ENCODE results near the gene ECPAS. TPM values are rescaled to one million over a fixed set of nuclear protein-coding genes. Genes with fewer than 3 reads are reported as not detected.

The ECPAS gene
- total RNA-seq, 1 experiment from 2014 or later, result 71.1 TPM

DNA sequence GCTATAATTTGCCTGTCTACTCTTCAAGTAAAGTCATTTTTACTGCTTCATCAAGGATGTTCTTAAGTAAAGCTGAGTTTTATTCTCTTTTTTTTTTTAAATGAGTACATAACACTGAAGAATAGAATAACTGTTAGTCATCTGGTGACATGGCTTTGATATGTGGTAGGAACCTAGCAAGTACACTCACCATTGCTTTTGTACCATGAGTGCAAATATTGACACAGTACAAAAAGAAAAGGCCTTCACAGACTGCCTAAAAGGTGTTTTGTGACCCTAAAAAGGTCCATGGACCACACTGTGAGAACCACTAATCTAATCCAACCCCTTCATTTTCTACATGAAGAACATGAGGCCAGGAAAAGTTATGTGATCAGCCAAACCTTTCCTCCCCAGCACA lies 55.0 kb downstream of the ECPAS start:
- peaks cover 2 to 19% of the 10 kb centered on the region in 2 experiments; a peak in 3 of 4 replicates for H3K36me3 ChIP-seq (ENCODE audit: control insufficient read depth in 1 of 2, insufficient read depth in 2 of 2, low read length in 2 of 2)

More for the DNA sequence above, 55.0 kb downstream of the ECPAS start:
- peaks cover under 1% of the 10 kb centered on the region; the same call in 1 of the 2 replicates for H3K79me2 ChIP-seq (ENCODE audit: insufficient read depth, low read length)
- ChIA-PET POLR2A (no interaction called here), RAD21 (ENCODE audit: low non-redundant PET in 1 of 2, low total read pairs in 2 of 2, uncharacterized antibody in 2 of 2, unreplicated experiment in 2 of 2) (no interaction called here), CTCF (interaction anchor here (0.8 kb wide), 1 partner anchor 10 kb away, joined by 3 read pairs; no protein-coding TSS in a partner anchor)
- DNase-seq (ENCODE audit: low read depth, low spot score), result no peak
- ATAC-seq, result no peak
- H3K9me3 ChIP-seq (ENCODE audit: control insufficient read depth in 1 of 2, insufficient read depth in 1 of 2, low read depth in 1 of 2, low read length in 2 of 2), result no peaks in the 10 kb centered on the region
- no peak overlapping the region for H3K4me2 ChIP-seq (ENCODE audit: low read length)
- no peaks in the 10 kb centered on the region for H3K9me2 ChIP-seq (ENCODE audit: insufficient read depth)
- H3K9ac ChIP-seq (ENCODE audit: low read length), result no peak overlapping the region
- no peak overlapping the region for H3K4me3 ChIP-seq (replicated peaks in 1 of 2; ENCODE audit: low read depth in 1 of 2, low read length in 2 of 2)
- no peaks in the 10 kb centered on the region for H4K20me1 ChIP-seq (ENCODE audit: insufficient read depth)
- H3K4me1 ChIP-seq (ENCODE audit: control insufficient read depth in 1 of 2, insufficient read depth in 2 of 2, low read length in 2 of 2), result peaks cover 0 to 14% of the 10 kb centered on the region in 2 experiments; a peak in 2 of 4 replicates
- no peaks in the 10 kb centered on the region for H3K27me3 ChIP-seq (ENCODE audit: insufficient read depth, low read length)
- H3K27ac ChIP-seq (ENCODE audit: low read depth, low read length), result no peak overlapping the region
- no peak for TF ChIP-seq POLR2A (IDR thresholded peaks at IDR 0.05; ENCODE audit: borderline replicate concordance, extremely low read depth, insufficient read depth, insufficient read length)
- TF ChIP-seq, protein P1, sequence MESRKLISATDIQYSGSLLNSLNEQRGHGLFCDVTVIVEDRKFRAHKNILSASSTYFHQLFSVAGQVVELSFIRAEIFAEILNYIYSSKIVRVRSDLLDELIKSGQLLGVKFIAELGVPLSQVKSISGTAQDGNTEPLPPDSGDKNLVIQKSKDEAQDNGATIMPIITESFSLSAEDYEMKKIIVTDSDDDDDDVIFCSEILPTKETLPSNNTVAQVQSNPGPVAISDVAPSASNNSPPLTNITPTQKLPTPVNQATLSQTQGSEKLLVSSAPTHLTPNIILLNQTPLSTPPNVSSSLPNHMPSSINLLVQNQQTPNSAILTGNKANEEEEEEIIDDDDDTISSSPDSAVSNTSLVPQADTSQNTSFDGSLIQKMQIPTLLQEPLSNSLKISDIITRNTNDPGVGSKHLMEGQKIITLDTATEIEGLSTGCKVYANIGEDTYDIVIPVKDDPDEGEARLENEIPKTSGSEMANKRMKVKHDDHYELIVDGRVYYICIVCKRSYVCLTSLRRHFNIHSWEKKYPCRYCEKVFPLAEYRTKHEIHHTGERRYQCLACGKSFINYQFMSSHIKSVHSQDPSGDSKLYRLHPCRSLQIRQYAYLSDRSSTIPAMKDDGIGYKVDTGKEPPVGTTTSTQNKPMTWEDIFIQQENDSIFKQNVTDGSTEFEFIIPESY (IDR thresholded peaks at IDR 0.05; ENCODE audit: extremely low read depth, insufficient replicate concordance, low read length), result no peak
- no peak for TF ChIP-seq EZH2 (IDR thresholded peaks at IDR 0.05)
- TF ChIP-seq ELF1 (IDR thresholded peaks at IDR 0.05; ENCODE audit: borderline replicate concordance, low read depth), result no peak
- TF ChIP-seq, protein P2, sequence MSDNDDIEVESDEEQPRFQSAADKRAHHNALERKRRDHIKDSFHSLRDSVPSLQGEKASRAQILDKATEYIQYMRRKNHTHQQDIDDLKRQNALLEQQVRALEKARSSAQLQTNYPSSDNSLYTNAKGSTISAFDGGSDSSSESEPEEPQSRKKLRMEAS (IDR thresholded peaks at IDR 0.05), result no peak
- TF ChIP-seq SP1 (IDR thresholded peaks at IDR 0.05; ENCODE audit: low read depth), result no peak
- TF ChIP-seq REST (IDR thresholded peaks at IDR 0.05; ENCODE audit: low read depth), result no peak
- TF ChIP-seq CBX3 (IDR thresholded peaks at IDR 0.05; ENCODE audit: low read depth), result no peak
- TF ChIP-seq TCF7L2 (IDR thresholded peaks at IDR 0.05; ENCODE audit: borderline replicate concordance, extremely low read depth, insufficient read depth, insufficient read length), result no peak
- TF ChIP-seq CEBPB (IDR thresholded peaks at IDR 0.05; ENCODE audit: low read depth), result no peak
- TF ChIP-seq JUND (IDR thresholded peaks at IDR 0.05), result no peak
- TF ChIP-seq ZNF274 (IDR thresholded peaks at IDR 0.05; ENCODE audit: low read depth, low read length), result no peak
- no peak for TF ChIP-seq EGR1 (IDR thresholded peaks at IDR 0.05; ENCODE audit: low read depth)
- TF ChIP-seq YY1 (IDR thresholded peaks at IDR 0.05; ENCODE audit: extremely low read depth, insufficient replicate concordance, low read depth, low read length), result no peak
- no peak for TF ChIP-seq RAD21 (IDR thresholded peaks at IDR 0.05; ENCODE audit: low read depth)
- no peak for TF ChIP-seq ZFX (IDR thresholded peaks at IDR 0.05)
- no peak for TF ChIP-seq ATF3 (IDR thresholded peaks at IDR 0.05)
- TF ChIP-seq FOSL1 (IDR thresholded peaks at IDR 0.05; ENCODE audit: low read depth), result no peak
- intact Hi-C loops (cut with micrococcal nuclease), result no loop called here
- no TSS peak for BruUV-seq (replicated peaks)
- H2AFZ ChIP-seq (ENCODE audit: low read depth, low read length, poor library complexity, severe bottlenecking), result no peak overlapping the region

Measured in HCT116 (cell line).